ENCODE measurements around the gene FKBP11. TPM values are rescaled to one million over a fixed set of nuclear protein-coding genes. Genes with fewer than 3 reads are reported as not detected.
A peak's percentile ranks its signal among the peaks of the same experiment; 100 is the strongest.

The FKBP11 gene
- 20.0 and 31.6 TPM in 2 replicates for total RNA-seq (2014; rRNA removed; shearing (Covaris generic); ENCODE audit: low replicate concordance)

DNA sequence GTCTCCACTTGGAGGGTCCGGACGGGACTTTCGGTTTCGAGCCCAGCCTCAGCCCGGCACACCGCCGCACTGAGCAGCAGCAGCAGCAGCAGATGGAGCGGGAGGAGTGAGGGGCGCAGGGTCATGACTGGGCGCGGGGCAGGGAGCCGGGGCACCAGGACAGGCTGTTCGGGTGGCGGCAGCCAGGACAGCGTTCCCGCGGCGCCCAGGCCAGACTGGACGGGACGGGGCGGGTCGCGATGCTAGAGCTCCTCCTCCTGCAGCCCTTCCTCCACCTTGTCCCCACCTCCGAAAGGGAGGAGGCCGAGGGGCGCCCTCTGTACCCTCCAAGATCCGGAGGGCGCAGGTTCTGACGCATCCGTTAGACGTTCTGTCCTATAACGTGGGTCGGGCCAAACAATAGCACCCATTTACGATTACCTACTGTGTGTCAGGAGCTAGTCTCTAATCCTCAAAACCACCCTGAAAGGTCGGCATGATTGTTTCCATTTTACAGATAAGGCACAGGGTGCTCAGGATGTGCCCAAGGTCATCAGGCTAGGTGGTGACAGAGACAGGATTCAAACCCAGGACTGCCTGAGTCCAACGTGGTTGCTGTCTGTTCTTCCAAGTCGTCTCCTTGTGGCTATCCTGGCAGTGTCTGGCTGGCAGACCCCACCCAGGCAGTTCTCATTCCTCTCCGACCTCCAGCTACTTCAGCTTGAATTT lies at the start of gene FKBP11:
Gene FKBP11 (minus strand): TSS at position 189 of the 708 bp plus-strand sequence. CDS start 64 bp downstream, at position 125.
- DNase-seq (ENCODE audit: low read depth) = peak; percentile 48
- in situ Hi-C loops (cut with HindIII; ENCODE audit: low pct_unique_long_range_greater_than_20kb, low sequenced_read_pairs) = no loop called here

DNA sequence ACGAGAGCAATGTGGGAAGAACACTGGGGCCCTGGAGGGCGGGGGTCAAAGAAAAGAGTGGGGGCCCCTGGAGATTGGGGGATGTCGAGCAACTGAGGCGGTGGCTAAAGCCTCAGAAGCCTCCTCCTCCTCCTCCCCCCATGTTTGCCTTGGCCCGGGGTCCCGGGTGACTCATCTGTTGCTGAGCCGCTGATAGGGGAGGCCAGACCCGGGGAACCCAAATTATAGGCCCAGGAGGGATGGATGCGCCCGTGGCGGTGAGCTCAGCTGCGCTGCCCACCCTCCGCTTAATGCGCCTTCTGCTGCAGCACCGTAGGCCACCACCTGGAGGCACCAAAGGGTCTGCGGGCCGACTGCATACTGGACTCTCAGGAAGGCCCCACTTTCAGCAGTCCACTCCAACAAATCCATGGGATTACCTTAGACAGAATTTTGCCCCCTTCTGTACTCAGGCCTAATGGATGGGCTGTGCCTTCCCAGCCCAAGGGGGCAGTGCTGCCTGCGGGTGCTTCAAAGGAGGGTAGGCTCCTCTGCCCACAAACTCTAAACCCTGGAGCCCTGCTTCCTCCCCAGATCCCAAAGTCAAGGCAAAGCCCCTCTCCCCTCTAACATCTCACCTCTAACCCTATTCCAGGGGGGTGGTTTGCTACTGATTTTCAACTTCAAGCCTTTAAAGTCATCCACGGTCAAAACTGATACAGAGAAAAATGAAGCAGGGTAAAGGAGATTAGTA lies 48.8 kb upstream of the FKBP11 start:
- no peak for DNase-seq (ENCODE audit: low read depth)
- in situ Hi-C loops (cut with HindIII; ENCODE audit: low pct_unique_long_range_greater_than_20kb, low sequenced_read_pairs) = no loop called here

DNA sequence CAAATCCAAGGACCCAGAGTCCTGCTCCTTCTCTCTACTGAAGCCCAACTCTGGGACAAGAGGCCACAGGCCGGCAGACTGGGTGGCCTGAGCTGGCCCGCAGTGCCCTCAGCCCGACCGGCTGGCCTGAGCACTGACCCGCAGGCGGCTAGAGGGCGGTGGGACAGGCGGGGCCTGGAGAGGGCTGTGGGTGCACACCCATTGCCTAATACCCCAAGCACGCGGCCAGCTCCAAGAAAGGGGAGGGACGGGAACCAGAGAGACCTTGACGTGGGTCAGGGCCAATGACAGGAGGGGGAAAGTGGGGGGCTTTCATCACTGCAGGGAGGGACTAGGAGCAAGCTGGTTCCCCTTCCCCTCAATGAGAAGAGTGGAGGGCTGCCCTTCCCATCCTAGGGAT lies 48.2 kb upstream of the FKBP11 start:
- in situ Hi-C loops (cut with HindIII; ENCODE audit: low pct_unique_long_range_greater_than_20kb, low sequenced_read_pairs) = no loop called here
- DNase-seq (ENCODE audit: low read depth) = no peak

- in situ Hi-C loops (cut with HindIII; ENCODE audit: low pct_unique_long_range_greater_than_20kb, low sequenced_read_pairs) = no loop called here
- no peak for DNase-seq (ENCODE audit: low read depth)
Measured at GRCh38 chr12:48972952-48973483, 47.7 kb upstream of the FKBP11 start.

DNA sequence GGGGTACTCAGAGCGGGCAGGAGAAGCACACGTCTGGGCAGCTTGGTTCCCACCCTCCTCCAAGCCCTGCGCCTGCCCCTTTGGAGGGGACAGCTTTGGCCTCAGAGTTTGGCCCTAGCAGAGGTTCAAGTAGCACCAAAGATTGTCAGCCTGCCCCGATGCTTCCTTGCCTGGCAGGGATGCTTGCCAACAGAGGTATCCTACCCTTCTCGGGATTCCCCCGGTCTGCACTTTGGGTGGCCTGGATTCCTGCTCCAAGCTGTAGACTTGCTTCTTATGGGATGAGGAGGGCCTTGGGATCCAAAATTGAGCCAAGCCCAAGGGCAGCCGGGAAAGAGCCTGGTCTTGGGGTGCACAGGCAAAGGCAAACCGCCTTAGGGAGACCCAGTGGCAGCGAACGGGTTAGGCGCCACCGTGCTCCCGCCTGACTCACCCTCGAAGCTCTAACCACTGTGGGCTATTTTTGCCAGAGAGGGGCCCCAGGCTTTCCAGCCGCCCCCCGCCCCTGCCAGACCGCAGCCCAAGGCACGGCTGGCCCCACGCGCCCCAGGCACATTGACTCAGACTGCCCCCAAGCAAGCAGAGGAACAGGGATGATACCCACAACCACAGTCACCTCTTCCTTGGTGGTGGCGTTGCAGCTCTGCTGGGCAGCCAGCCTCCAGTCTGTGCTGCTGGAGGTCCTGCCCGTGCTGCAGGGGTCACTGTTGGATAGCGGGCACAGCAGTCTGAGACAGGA lies 47.1 kb upstream of the FKBP11 start:
- no peak for DNase-seq (ENCODE audit: low read depth)
- in situ Hi-C loops (cut with HindIII; ENCODE audit: low pct_unique_long_range_greater_than_20kb, low sequenced_read_pairs) = no loop called here

DNA sequence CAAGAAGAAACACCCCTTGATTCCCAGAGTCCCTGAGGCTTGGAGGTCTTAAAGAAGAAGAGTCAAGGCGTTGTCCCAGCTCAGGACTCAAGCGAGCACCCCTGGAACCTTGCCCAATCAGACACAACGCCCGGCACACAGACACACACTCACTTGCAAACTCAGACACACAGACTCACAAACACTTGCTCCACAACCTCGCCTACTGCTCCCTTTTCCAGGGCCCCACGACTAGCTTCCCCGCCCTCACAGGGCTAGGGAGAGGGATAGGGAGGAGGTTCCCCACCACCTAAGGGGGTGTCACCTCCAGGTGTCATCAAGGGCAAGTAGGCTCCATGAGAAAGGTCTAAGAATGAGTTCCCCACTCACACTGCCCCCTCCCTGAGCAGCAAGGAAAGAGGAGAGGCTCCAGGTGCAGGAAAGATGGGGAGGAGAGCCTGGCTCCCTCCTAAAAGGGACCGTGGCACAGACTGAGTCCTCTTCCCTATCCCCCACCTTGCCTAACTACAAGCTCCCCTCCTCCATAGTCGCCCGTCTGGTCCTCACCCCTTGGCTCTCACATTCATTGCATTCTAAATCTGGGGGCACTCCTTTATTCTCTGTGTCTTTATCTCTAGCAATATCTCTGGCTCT lies 45.5 kb upstream of the FKBP11 start:
- in situ Hi-C loops (cut with HindIII; ENCODE audit: low pct_unique_long_range_greater_than_20kb, low sequenced_read_pairs) = no loop called here
- no peak for DNase-seq (ENCODE audit: low read depth)

DNA sequence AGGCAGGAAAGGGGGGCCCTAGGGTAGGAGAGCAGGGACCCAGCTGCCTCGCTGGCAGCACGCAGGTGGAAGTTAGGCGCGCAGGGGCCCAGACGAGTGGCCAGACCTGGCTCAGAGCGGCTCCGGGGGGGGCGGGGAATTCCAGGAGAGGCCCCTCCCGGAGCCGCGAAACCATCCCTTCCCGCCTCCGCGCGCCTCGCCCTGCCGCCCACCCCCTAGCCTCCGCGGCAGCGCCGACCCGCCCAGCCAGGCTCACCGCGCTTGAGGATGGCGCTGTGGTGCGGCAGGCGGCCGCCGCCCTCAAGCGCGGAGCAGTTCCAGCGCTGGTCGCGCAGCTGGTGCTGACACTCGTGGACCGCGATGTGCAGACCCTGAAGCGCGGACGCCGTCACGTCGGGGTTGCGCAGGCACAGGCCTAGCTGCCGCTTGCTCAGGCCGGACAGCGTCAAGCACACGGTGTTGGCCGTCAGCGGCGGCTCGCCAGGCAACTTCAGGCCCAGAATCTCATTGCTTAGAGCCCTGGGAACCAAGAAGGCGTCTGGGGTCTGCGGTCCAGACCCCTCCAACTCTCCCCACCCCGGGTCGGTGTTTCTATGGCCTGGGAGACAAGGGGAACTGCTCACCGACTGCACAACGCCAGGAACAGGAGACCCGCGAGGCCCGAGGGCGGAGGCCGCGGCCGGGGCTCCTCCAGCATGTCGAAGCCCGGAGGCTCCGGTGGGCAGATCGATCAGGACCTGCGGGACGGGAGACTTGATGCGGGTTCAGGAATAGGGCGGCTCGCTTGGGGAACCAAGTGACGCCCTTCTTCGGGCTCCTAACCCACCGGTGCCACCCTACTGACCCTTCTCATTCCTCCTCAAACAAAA lies 44.8 kb upstream of the FKBP11 start:
- in situ Hi-C loops (cut with HindIII; ENCODE audit: low pct_unique_long_range_greater_than_20kb, low sequenced_read_pairs) = no loop called here
- no peak for DNase-seq (ENCODE audit: low read depth)

GRCh38 chr12:48969160-48969771 lies 44.0 kb upstream of the FKBP11 start:
- in situ Hi-C loops (cut with HindIII; ENCODE audit: low pct_unique_long_range_greater_than_20kb, low sequenced_read_pairs) = no loop called here
- DNase-seq (ENCODE audit: low read depth) = no peak

GRCh38 chr12:48968467-48968866 lies 43.2 kb upstream of the FKBP11 start:
- no peak for DNase-seq (ENCODE audit: low read depth)
- in situ Hi-C loops (cut with HindIII; ENCODE audit: low pct_unique_long_range_greater_than_20kb, low sequenced_read_pairs) = no loop called here

GRCh38 chr12:48967991-48968390 lies 42.7 kb upstream of the FKBP11 start:
- no peak for DNase-seq (ENCODE audit: low read depth)
- in situ Hi-C loops (cut with HindIII; ENCODE audit: low pct_unique_long_range_greater_than_20kb, low sequenced_read_pairs) = no loop called here

DNA sequence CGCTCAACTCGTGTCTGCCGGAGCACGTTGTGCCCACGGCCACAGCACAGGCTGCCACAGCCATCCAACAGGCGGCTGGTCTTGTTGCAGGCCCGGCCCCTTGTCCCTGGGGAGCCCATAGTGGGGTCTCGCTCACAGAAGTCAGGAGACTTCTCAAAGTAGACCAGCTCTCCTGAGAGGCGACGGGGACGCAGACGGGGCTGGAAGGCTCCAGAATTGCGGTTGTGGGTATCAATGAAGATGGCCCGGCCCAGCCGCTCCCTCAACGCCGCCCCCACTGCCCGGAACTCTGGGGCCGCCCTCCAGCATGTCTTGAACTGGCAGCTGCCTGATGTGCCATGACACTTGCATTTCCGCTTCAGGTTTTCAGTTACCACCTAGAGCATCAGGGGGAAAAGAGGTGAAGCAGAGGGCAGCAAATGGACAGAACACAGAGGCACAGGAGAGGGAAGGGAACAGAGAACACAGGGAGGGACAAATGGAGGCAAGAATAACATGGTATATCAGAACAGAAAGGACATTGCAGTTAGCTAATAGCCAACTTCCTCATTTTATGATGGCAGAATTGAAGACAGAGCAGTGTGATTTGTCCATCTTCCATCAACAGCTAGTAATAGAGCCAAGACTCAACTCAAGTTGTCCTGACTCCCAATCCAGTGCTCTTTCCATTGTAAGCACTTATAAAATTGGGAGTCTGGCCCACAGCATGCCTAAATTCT lies 41.0 kb upstream of the FKBP11 start:
- in situ Hi-C loops (cut with HindIII; ENCODE audit: low pct_unique_long_range_greater_than_20kb, low sequenced_read_pairs) = no loop called here
- no peak for DNase-seq (ENCODE audit: low read depth)

DNA sequence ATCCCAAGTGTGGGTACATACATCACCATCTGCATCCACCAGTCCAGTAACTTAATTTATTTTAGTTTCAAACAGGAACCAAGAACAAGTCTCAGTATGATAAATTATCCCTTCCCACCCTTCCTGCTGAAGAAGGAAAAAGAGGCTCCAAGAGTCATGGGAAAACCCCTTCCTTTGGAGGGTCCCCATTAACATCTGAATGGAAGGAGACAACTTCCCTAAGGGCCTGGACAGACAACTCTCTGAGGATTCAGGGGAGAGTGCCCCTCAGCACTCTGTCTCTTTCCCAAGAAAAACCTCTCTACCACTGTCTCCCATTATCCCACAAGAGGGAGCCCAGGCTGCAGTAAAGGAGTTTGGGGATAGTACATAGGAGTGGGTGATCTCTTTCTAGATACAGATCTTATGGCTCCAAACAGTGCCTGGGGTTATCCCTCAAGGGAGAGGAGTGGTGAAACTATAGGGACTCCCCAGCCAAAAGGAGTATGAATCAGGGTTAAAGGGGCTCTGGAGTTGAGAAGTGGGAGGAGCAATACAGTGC lies 40.1 kb upstream of the FKBP11 start:
- DNase-seq (ENCODE audit: low read depth) = peak; percentile 22
- in situ Hi-C loops (cut with HindIII; ENCODE audit: low pct_unique_long_range_greater_than_20kb, low sequenced_read_pairs) = no loop called here

DNA sequence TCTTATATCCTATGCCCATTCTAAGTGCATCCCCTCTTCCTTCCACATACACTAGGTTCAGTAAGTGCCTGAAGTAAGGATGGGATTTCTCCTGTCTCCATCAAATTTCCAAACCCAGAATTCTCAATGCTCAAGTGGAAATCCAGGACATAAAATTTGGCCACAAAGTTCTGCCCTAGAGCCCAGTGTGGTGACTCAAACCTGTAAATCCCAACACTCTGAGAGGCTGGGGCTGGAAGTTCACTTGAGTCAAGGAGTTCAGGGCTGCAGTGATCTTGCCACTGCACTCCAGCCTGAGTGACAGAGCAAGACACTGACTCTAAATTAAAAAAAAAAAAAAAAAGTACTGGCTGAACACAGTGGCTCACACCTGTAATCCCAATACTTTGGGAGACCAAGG lies 36.5 kb upstream of the FKBP11 start:
- no peak for DNase-seq (ENCODE audit: low read depth)
- in situ Hi-C loops (cut with HindIII; ENCODE audit: low pct_unique_long_range_greater_than_20kb, low sequenced_read_pairs) = no loop called here

- no peak for DNase-seq (ENCODE audit: low read depth)
- in situ Hi-C loops (cut with HindIII; ENCODE audit: low pct_unique_long_range_greater_than_20kb, low sequenced_read_pairs) = no loop called here
Measured at GRCh38 chr12:48961331-48961730, 36.0 kb upstream of the FKBP11 start.

DNA sequence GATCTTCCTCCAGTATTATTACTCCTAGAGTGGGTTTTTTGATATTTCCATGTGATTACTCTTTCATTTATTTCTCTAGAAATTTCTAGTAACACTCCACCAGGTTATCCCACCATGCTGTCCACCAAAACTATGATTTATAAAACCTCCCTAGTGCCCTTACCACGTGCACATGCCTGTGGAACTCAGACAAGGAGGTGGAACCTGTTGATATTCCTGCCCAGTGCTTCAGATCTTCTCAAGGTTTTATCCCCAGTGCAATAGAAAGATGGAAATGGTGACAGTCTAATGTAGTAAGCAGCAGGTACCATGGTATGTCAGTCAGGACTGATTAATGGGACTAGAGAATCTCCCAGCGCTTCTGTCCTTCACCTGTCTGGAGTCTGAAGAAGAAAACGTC lies 35.5 kb upstream of the FKBP11 start:
- in situ Hi-C loops (cut with HindIII; ENCODE audit: low pct_unique_long_range_greater_than_20kb, low sequenced_read_pairs) = no loop called here
- no peak for DNase-seq (ENCODE audit: low read depth)

DNA sequence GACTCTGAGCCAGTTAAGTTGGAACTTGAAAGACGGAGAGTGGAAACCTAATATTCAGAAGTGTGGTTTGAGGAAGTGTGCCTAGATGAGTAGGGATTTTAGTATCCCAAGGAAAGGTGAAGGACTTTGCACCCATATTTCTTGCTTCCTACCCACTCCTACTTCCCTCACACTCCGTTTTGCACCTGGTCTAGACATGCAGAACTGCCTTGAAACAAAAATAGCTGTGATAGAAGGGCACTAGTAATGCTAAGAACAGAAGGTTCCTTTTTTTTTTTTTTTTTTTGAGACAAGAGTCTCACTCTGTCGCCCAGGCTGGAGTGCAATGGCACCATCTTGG lies 32.7 kb upstream of the FKBP11 start:
- no peak for DNase-seq (ENCODE audit: low read depth)

More for the DNA sequence above, 32.7 kb upstream of the FKBP11 start:
- in situ Hi-C loops (cut with HindIII; ENCODE audit: low pct_unique_long_range_greater_than_20kb, low sequenced_read_pairs) = no loop called here
